M059J (cell line): ENCODE data around the gene HACD1. TPM values are rescaled to one million over a fixed set of nuclear protein-coding genes. Genes with fewer than 3 reads are reported as not detected.
"Not testable (repeated sequence)": the region's sequence is repeated elsewhere in the genome, so short reads cannot be mapped to it uniquely, and the experiment has no call there.

ENCODE experiments used
- DNase-seq: peaks from one replicate; pipeline ENCODE4 v3.0.0-alpha.2; 2012; ENCODE audit warnings: low read depth
- total RNA-seq: library from RNA; depleted of rRNA; stranded (reverse); fragments of >200 nt; shearing (Covaris generic); gene quantifications from 2 replicates; pipeline ENCODE4 v1.2.3, GENCODE V29; 2014

The HACD1 gene
- total RNA-seq, 1 experiment from 2014 or later = 37.5 TPM

DNA sequence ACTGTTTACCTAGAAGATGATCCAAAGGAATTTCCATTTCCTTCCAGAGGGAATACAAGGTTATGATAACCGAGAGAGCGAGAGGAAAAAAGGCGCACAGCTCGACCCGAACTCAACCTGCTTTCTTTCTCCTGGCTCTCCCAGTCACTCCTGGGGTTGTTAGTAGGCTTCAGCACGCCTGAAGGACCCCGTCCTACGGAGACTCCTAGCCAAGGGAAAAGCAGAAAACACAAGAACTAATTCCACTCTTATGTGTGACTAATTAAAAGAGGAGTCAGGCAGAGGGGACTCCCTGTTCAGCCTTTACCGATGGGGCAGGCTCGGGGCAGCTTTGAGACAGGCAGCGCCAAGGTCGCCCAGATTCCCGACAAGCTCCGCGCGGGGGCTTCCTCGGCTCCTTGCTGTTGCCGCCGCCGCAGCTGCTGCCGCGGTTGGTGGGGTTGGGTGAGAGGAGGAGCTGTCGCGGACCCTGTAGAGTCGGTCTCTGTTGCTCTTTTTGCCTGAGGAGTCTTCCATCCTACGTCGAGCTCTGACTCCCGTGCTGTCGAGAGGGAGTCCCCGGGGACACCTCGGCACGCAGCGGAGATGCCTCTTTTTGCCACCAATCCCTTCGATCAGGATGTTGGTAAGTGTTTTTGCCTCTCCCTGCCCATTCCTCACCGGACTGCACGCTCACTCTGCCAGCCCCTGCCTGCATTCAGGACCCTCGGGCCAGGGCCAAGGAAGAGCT, 26.7 kb upstream of the HACD1 start, which contains the start of gene STAM:
STAM (plus strand) TSS at position 397 of the 730 bp plus-strand sequence; CDS start at position 586, 189 bp downstream.
- DNase-seq = peak; percentile 81

DNA sequence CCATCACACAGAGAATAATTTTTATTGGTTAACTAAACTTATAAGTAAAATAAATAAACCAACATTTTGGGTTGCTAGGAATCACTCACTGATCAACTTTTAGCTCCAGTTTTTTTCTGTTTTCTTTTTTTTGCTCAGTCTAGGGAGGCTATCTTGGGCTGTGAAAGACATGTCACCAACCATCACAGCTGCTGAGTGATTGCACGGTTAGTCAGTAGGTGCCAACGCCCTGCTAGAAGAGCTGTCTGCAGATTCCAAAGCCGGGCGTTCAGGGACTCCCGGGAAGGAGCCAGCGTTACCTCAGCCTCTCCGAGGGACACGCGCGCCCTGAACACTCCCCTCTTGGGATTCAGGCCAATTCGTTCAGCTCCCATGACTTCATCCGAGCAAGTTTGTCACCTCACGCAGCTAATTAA, 26.2 kb upstream of the HACD1 start:
- peak; percentile 77 for DNase-seq

DNA sequence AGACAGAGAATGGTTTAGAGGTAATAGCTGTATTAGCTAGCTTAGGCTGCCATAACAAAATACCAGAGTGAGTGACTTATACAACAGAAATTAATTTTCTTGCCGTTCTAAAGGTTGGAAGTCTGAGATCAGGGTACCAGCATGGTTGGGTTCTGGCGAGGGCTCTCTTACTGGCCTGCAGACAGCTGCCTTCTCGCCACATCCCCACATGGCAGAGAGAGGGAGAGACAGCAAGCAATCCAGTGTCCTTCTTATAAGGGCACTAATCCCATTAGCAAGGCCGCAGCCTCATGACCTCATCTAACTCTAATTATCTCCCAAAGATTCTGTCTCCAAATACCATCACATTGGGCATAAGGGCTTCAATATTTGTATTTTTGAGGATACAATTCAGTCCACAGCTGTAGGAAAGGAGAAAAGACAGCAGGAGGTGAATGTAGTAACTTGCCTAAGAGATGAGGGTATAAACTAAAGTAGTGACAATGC, 23.2 kb upstream of the HACD1 start:
- no peak for DNase-seq

DNA sequence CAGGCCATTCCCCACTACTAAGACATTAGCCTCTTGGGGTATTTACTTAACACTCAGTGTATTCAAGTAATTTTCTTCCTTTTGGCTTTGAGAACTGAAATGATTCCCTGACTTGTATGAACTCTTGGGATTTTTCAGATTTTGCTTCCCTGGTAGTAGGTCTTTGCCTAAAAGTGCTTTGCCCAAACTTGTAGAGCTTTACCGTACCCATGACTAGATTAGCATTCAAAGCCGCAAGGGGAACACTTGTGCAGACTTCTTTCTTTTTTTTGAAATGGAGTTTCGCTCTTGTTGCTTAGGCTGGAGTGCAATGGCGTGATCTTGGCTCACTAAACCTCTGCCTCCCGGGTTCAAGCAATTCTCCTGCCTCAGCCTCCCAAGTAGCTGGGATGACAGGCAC, 20.7 kb upstream of the HACD1 start:
- DNase-seq = no peak

DNA sequence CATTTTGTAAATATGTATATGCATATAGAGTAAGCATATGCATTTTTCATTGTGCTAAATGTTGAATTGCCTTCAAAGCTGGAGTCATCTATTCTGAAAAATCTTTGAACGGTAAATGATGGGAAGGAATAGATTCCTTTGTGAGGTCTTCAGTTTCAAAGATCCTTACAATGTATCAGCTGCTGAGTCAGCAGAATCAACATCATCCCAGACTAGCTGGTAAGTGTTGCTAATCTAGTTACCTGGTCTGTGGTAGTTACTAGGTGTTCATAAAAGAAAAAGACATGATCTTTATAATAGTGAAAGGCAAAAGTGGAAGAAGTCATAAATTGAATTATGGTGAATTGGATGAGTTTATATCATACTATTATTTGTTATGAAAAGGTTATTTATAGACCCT, 16.2 kb upstream of the HACD1 start:
- DNase-seq = no peak

DNA sequence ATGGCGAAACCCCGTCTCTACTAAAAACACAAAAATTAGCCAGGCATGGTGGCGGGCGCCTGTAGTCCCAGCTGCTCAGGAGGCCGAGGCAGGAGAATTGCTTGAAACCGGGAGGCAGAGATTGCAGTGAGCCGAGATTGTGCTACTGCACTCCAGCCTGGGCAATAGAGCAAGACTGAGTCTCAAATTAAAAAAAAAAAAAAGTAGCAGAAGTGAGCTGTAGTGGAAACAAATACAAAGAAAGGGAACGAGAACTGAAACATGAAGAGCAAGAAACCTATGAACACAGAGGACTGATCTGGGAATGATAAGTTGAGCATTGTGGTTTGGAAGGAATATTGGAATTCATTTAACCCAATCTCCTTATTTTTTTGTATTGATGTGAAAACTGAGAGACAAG, 15.4 kb upstream of the HACD1 start:
- DNase-seq = not testable (repeated sequence)

DNA sequence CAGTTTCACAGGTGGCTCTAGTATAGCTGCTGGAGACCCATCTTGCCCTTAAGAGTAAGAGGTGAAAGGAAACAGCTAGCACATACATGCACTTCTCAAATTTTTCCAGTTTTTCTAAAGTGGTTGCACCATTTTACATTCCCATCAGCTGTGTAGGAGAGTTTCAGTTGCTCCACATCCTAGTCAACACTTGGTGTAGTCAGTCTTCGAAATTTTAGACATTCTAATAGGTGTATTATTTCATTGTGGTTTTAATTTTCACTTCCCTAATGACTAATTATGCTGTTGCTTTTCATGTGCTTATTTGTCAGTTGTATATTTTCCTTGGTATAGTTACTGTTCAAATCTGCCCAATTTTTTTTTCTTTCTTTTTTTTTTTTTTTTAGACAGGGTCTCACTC, 9.5 kb upstream of the HACD1 start:
- no peak for DNase-seq

DNA sequence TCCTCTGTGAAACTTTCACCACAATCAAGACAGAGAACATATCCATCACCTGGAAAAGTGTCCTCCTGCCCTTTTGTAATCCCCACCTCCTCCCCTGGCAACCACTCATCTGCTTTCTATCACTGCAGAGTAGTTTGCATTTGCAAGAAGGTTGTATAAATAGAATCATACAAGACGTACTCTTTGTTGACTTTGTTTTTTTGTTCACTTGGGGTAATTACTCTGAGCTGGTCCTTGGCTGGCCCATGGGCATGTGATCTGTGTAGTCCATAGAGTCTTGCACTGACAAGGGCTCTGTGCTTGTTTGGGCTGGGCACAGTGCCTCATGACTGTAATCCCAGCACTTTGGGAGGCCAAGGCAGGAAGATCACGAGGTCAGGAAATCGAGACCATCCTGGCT, 7.8 kb upstream of the HACD1 start:
- no peak for DNase-seq

DNA sequence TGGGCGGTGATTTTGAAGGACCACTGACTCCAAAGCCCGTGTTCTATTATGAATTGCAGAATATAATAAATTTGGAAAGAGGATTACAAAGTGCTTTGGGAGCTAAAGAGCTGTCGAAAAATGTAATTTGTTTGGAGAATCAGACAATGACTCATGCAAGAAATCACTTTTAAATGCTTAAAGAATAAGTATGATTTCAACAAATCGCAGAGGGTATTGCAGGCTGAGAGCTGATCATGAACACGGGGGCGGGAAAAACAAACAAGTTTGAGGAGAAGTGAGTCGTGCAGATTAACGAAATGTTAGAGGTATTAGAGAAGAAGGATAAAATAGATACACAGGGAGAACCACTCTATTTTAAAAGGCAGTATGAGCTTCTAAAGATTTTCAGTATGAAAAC, 4.9 kb upstream of the HACD1 start:
- no peak for DNase-seq

DNA sequence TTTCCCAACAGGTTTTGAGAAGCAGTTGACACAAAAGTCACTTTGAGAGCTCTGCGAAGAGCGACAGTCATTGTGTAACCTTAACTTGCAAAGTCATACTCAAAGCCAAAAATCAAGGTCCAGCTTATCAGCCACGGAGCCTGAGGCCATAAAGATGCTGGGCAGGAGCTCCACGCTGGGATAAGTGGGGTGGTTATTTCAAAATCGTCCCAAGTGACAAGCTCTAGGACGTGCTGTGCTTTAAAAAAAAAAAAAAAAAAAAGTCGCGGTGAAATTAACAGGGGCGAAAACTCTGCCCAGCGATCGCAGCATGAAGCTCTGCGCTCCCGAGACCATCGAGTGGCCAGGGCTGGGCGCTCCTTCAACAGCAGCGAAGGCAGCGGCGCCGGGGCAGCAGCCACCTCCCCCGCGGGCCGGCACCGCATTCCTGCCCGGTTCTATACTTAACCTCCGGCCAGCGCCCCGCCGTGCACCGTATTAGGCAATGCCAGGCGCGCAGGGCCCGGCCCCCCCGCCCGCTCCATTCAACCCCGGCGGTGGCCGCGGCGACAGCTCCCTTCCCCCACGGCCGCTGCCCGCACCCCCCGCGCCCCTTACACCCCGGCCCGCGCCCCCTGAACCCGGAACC, 657 bp downstream of the HACD1 start:
- peak; percentile 60 for DNase-seq

DNA sequence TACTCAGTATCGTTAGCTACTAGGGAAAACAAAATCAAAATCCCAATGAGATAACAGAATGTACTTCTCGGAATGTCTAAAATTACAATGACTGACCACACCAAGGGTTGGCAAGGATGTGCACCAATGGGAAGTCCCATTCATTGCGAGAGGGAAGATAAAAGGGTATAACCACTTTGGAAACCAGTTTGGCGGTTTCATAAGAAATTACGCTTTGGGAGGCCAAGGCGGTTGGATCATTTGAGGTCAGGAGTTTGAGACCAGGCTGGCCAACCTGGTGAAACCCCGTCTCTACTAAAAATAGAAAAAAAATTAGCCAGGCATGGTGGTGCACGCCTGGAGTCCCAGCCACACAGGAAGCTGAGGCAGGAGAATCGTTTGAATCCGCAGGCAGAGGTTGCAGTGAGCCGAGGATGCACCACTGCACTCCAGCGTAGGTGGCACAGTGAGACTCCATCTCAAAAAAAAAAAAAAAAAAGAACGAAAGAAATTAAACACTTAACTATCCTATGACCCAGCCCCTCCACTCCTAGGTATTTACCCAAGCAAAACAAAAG, 7.6 kb downstream of the HACD1 start:
- no peak for DNase-seq

DNA sequence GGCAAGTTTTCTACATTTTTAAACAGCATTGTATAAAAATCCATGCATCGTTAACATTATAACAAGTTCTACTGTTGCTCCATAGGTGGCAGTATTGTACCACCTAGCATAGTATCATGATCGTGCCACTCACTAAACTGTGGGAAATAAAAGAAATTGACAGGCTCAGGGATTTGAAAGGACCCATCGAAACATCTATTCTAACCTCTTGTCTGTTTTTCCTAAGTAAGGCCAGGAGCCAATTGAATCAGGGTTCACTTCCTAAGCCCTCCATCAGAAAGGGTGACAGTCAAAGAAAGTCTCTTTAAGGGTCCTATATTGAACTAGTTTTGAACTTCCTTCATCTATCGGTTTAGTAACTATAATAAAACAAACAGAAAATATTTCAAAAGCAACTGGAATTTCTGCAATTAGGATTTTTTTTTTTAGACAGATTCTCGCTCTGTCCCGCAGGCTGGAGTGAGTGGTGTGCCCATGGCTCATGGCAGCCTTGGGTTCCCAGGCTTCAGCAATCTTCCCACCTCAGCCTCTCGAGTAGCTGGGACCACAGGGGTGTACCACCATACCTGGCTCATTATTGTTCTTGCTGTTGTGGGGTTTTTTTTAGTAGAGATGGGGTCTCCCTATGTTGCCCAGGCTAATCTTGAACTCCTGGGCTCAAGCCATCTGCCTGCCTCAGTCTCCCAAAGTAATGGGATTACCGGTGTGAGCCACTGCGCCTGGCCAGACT, 9.4 kb downstream of the HACD1 start:
- DNase-seq = peak; percentile 43

DNA sequence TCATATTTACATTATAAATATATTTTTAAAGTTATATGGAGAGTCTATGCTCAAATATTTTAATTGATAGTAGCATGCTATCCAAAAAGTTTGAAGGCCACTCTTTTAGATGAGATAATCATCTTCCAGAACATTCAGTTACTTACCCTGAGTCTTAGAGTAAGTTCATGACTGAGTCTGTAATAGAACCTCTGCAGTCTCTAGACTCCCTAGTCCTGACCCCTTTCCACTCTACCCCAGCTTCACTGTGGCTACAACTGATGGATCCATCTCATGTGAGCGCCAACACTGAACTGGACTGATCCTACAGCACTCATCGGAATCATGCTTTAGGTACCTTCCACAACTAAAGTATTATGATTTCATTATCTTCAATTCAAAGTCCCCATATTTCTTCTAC, 10.1 kb downstream of the HACD1 start:
- no peak for DNase-seq

DNA sequence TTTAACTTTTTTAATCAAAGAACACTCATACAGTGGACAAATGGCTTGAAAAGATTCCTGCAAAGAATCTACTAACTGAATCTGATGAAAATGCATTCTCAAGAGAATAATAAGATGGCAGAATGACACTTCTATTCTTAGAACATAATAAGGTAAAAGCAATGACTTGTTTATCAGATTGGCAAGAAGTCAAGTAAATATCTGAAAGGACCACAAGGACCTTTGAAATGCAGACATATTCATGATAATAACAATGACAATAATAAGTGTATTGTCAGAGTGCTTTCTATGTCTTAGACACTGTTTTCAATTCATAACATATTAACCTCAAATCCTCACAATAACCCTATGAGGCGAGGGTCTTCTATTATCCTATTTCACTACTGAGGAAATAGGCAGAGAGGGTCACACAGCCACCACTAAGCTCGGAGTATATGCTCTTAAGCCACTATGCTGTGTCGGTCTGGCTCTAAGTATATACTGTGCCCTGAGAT, 10.6 kb downstream of the HACD1 start:
- no peak for DNase-seq

DNA sequence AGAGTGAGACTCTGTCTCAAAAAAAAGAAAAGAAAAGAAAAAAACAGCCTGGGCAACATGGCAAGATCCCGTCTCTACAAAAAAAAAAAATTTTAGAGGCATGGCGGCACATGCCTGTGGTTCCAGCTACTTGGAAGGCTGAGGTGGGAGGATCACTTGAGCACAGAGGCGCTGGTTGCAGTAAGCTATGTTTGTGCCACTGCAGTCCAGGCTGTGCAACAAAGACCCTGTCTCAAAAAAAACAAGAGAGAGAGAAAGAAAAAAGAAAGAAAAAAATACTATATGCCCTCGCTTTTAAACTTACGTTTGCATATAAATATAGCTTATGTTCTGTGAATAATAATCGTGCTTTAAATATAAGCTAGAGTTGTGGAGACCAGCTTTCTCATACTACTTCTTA, 11.2 kb downstream of the HACD1 start:
- no peak for DNase-seq

DNA sequence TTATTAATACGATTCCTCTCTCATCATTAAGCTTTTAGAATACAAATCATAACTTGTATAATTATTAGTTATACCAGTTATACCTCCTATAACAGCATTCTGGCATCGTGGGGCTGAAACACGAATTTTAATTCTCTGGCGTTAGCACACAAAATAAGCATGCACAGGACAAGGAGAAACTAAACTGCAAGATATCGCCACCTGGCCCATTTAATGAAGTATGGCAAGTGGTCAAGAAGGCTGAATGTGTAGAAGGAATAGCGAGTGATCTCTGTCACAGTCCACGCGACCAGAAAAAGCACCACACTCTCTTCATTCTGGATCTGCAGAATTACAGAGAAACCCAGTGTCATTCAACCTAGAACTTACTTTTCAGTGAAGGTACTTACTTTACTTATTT, 18.1 kb downstream of the HACD1 start:
- DNase-seq = peak; percentile 18

DNA sequence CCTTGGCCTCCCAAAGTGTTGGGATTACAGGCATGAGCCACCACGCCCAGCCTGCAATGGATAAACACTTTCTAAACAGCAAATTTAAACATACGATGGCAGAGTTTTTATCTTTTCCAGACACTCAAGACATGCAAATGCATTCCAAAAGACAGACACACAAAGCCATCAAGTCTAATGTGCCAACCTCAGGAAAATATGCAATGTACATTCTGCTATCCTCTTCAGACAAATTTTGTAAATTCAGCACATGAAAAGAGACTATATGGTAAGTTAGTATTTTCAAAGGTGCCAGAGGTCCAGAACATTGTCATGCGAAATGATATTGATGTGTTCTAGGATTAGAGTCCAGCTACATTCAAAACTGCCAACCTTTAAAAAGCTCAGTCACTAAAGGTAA, 19.8 kb downstream of the HACD1 start:
- DNase-seq = no peak

DNA sequence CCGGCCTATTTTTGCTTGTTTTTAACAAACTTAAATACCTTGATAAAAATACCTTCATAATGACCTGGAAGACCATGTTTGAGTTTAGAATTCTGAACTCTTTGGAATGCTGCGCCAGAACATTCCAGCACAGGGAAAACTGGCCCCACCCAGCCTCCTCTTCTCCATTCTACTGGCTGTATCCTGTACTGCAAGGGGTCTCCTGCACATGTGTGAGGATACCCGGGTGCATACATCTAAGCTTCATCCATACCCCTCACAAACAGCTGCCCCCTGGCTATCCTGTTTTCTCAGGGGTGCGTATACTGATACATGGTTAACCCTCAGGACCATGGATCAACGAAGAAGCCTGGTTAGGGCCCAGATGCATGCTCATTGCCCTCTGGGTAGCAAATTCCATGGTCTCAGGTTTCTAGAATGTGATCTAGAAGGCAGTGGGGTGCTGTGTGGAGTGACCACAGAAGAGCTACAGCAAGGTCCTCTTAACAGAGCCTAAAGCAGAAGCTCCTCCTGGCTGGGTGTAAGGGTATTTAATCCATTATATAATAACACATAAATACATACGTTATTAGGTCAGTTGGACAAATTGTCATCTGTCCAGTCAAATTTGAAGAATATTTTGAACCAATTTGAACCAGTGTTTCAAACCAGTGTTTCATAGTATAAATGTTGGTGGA, 26.1 kb downstream of the HACD1 start:
- no peak for DNase-seq

DNA sequence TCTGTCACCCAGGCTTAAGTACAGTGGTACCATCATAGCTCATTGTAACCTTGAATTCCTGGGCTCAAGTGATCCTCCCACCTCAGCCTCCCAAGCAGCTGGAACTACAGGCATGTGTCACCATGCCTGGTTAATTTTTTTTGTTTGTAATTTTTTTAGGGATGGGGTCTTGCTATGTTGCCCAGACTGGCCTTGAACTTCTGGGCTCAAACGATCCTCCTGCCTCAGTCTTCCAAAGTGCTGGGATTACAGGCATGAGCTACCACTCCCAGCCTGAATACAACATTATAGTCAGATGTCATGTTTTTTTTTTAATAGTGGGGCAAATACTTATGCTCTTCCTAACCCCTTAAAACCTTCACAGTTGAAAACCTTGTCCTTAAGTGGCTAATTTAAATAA, 27.9 kb downstream of the HACD1 start:
- DNase-seq = not testable (repeated sequence)

DNA sequence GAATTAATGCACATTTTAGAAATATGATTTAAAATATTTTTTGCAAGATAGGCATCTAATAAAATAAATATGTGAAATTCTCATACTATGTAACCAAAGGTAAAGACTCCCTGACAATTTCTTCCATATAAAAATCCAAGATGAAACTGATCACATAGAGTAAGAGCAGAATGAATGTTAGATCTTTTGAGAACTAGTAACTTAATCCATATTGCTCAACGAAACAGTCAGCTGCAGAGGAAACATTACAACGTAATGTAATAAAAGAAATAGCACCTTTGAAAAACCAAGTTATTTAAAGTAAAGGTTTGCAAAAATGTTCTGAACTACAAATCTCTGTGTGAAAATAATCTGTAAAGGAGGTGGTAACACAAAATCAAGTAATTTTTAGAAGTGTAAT, 28.8 kb downstream of the HACD1 start:
- DNase-seq = no peak

DNA sequence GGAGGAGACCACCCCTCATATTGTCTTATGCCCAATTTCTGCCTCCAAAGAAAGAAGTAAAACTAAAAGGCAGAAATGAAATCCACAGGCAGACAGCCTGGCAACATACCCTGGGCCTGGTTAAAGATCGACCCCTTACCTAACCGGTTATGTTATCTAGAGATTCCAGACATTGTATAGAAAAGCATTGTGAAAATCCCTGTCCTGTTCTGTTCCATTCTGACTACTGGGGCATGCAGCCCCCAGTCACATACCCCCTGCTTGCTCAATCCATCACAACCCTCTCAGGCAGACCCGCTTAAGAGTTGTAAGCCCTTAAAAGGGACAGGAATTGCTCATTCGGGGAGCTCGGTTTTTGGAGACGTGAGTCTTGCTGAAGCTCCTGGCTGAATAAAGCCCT, 29.9 kb downstream of the HACD1 start:
- DNase-seq = not testable (repeated sequence)

DNA sequence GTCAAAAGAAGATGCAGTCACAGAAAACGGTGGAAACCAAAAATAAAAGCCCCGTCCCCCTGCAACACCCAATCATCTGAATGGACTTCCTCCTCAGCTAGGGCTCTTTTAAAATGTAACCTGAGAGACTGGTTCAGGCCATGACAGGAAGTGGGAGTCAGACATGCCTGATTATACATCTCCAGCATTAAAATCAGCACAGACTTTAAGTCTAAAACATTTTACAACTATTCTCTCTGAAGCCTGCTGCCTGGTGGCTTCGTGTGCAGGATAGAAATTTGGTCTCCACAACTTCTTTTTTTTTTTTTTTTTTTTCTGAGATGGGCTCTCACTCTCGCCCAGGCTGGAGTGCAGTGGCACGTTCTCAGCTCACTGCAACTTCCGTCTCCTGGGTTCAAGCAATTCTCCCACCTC, 30.3 kb downstream of the HACD1 start:
- DNase-seq = peak; percentile 35
